Adipocyte (in vitro differentiated cells): Measurements from ENCODE around the gene UBA7.

ENCODE experiments used
- DNase-seq: peaks from one replicate; pipeline ENCODE4 v3.0.0-alpha.2; 2015; ENCODE audit warnings: low read depth
- H3K27me3 ChIP-seq: replicated peaks from 2 replicates; pipeline ENCODE4 v1.7.0; 2013; ENCODE audit warnings: mild to moderate bottlenecking, low read length, moderate library complexity; ENCODE audit not compliant: control insufficient read depth, insufficient read depth
- H3K36me3 ChIP-seq: 2 replicates; pipeline ENCODE4 v1.7.0; 2013; ENCODE audit warnings: low read length, mild to moderate bottlenecking, moderate library complexity; ENCODE audit not compliant: control insufficient read depth, insufficient read depth, severe bottlenecking
- H3K4me1 ChIP-seq: 2 replicates; pipeline ENCODE4 v1.7.0; 2013; ENCODE audit warnings: mild to moderate bottlenecking, low read length, moderate library complexity; ENCODE audit not compliant: control insufficient read depth, insufficient read depth
- H3K4me3 ChIP-seq: 2 replicates; pipeline ENCODE4 v1.7.0; 2013; ENCODE audit warnings: mild to moderate bottlenecking, low read length, moderate library complexity
- H3K9ac ChIP-seq: 2 replicates; pipeline ENCODE4 v1.7.0; 2013; ENCODE audit warnings: mild to moderate bottlenecking, low read length, moderate library complexity
- H3K9me3 ChIP-seq: 2 replicates; pipeline ENCODE4 v1.7.0; 2013; ENCODE audit warnings: mild to moderate bottlenecking, low read length, moderate library complexity; ENCODE audit not compliant: control insufficient read depth

UBA7 gene

DNA sequence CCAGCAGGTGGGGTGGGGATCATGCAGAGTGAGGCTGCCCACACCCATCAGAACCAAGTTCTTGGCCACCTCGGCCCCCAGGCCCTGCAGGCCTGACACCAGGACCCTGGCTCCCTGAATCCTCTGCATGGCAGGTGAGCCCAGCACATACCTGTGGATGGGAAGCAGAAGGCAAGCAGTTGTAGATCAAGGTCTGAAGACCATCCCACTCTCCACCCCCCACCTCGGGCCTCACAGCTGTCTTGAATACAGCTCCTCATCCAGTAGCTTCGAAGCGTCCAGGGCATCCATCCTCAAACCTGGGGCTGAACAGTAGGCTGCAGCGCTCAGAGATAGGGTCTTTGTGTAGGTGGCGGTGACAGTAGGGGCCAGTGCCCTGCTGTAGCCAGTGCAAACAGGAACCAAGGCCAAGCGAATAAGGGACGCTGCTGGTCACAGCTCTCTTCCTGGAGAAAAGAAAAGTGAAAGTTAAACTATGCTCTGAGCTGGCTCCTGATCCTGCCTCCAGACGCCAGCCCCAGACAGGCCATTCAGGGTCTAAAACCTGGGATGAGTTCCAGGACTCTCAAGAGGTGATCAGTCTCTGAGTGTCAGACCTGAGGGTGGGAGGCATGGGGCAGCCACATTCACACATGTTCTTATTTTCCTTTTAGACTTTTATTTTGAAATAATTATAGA, at the start of gene UBA7:
Gene UBA7, minus strand, starts transcription at position 457 of the 678 bp plus-strand sequence. Its CDS starts 166 bp downstream, at position 291.
- H3K4me3 ChIP-seq = peak within 1 kb of the TSS; percentile 86
- peak within 1 kb of the TSS; percentile 88 for H3K9ac ChIP-seq
- peaks cover 9% of the 10 kb centered on the region for H3K36me3 ChIP-seq
- no peaks in the 10 kb centered on the region for H3K27me3 ChIP-seq
- no peaks in the 10 kb centered on the region for H3K9me3 ChIP-seq
- DNase-seq = peak; percentile 84
- peaks cover 22% of the 10 kb centered on the region for H3K4me1 ChIP-seq

DNA sequence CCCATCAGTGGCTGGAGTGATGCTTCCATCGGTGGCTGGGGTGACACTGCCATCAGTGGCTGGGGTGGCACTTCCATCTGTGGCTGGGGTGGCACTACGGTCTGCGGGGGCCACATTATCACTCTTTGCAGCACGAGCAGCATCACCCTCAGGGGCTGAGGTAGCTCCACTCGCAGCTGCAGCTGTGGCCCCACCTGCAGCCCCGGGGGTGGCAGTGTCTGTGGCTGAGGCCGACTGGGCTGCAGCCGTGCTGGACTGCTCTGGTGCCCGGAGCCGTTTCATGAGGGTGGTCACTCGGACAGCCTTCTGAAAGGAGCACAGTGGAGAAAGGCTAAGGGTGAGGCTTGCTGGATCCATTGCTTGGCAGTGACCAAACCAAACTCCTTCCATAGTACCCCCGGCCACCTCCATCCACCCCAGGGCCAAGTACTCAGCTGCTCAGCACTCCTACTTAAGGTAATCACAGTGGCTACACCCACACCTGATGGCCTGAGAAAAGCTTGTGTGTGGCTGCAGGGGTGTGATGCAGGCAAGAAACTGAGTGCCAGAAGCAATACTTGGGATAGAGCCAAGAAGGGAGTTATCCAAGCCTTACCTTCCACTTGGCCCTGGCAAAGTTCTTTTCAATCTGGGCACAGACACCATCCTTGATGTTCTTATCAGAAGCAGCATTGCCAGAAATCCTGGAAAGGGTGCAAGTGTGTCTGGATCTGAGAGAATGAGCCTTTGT, 46.0 kb upstream of the UBA7 start:
- Histone ChIP-seq H3K36me3 (no peaks in the 10 kb centered on the region), H3K4me1 (no peaks in the 10 kb centered on the region), H3K9me3 (no peaks in the 10 kb centered on the region), H3K4me3 (no peak overlapping the region), H3K27me3 (peaks cover 30% of the 10 kb centered on the region), H3K9ac (no peak overlapping the region)
- DNase-seq = no peak

DNA sequence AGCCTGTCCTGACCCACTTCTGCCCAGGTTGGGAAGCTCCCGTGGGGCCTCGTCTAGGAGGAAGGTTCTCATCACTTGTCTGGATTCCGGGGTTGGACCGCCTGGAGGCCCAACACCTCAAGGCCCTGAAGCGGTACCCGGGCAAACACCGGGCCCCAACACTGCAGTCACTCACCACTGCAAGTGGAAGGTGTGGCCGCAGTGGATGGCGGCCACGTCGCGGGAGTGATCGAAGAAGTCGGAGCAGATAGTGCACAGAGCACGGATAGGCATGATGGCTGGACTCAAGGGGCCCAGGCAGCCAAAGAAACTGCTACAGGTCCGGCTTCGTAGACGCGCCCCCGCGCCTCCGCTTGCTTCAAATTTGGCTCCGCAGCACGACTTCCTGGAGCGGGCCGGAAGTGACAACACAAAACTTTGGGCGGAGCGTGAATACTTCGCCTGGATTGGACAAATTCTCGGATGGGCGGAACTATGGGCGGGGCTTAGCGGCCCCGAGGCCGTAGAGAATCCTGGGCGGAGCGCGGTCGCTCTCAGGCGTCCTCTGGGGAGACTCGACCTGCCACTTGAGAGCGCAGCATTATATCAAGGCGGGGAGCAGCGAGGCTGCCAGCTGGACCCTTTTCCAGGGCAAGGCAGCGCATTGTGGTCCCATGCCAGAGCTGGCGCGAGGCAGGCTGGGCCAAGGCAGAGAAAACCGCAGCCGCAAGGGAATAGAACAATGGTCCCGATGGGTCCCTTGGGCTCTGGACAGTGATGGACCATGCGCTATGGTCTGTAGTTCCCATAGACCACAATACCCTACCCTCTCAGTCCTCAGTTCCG, 42.6 kb upstream of the UBA7 start, which contains the start of gene TRAIP:
Gene TRAIP, minus strand, starts transcription at position 384 of the 825 bp plus-strand sequence. Its CDS starts 111 bp downstream, at position 273.
- H3K36me3 ChIP-seq = no peaks in the 10 kb centered on the region
- DNase-seq = peak; percentile 99
- H3K9ac ChIP-seq = peak within 1 kb of the TSS; percentile 76
- peaks cover 4% of the 10 kb centered on the region for H3K27me3 ChIP-seq
- H3K4me3 ChIP-seq = peak within 1 kb of the TSS; percentile 89
- no peaks in the 10 kb centered on the region for H3K4me1 ChIP-seq
- no peaks in the 10 kb centered on the region for H3K9me3 ChIP-seq

- Histone ChIP-seq H3K4me1 (no peaks in the 10 kb centered on the region), H3K4me3 (peak overlapping the region; percentile 89), H3K27me3 (peaks cover 3% of the 10 kb centered on the region), H3K9me3 (no peaks in the 10 kb centered on the region), H3K36me3 (no peaks in the 10 kb centered on the region), H3K9ac (peak overlapping the region; percentile 53)
- no peak for DNase-seq
Measured at GRCh38 chr3:49855662-49856061, 41.9 kb upstream of the UBA7 start.

GRCh38 chr3:49845694-49846093, 31.9 kb upstream of the UBA7 start:
- H3K36me3 ChIP-seq = no peaks in the 10 kb centered on the region
- no peak overlapping the region for H3K9ac ChIP-seq
- H3K27me3 ChIP-seq = no peaks in the 10 kb centered on the region
- H3K4me1 ChIP-seq = no peaks in the 10 kb centered on the region
- no peak overlapping the region for H3K4me3 ChIP-seq
- DNase-seq = no peak
- no peaks in the 10 kb centered on the region for H3K9me3 ChIP-seq

- DNase-seq = no peak
- Histone ChIP-seq H3K9me3 (no peaks in the 10 kb centered on the region), H3K36me3 (no peaks in the 10 kb centered on the region), H3K27me3 (no peaks in the 10 kb centered on the region), H3K4me1 (no peaks in the 10 kb centered on the region), H3K4me3 (no peak overlapping the region), H3K9ac (no peak overlapping the region)
Measured at GRCh38 chr3:49844464-49845183, 30.9 kb upstream of the UBA7 start.

DNA sequence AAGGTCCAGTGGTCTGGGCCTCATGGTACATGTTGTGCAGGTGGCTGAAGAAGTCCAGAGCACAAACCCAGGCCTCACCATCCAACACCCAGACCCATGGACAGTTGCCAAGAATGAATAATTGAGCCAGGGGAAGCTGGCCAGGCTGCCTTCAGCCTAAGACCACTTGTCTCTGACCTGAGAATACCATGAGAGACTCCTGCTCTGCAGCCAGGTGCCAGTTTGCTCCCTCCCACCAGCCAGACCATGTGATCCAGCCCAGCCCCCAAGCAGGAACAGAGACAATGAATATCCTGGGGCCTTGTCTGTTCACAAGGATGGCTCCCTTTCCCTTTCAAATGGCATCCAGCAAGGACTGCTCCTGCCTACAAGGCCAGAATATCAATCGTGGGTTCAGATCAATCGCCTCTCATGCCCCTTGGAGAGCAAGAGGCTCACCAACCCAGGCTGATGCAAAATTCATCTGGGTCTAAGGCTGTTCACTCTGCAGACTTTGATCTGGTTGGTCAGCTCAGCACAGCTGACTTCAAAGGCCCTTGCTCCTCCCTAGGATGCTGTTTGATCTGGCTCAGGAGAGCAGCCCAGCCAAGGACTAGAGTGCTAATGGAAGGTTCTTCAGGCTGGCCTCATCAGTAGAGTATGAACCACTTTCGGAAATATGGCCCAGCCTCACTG, 29.2 kb upstream of the UBA7 start:
- Histone ChIP-seq H3K4me3 (no peak overlapping the region), H3K27me3 (no peaks in the 10 kb centered on the region), H3K4me1 (peaks cover 4% of the 10 kb centered on the region), H3K9ac (no peak overlapping the region), H3K9me3 (no peaks in the 10 kb centered on the region), H3K36me3 (no peaks in the 10 kb centered on the region)
- no peak for DNase-seq

DNA sequence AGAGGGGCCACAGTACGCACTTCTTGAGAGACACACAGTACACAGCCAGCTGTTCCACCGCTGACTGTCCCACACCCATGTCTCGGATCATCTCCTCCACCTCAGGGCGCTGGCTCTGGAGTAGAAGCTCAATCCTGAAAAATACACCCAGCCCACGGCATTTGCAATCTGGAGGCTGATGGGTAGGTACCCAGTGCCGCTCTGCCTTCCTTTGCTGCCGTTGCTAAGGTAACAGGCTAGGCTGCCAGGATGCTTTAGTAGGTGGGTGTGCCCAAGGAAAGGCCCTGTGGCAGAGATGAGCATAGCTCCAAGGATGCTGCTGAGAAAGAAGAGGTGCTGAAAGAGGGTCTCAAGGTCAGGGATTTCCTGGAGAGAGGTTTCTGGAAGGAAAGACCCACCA, 28.1 kb upstream of the UBA7 start:
- H3K9me3 ChIP-seq = no peaks in the 10 kb centered on the region
- no peak overlapping the region for H3K9ac ChIP-seq
- H3K27me3 ChIP-seq = no peaks in the 10 kb centered on the region
- H3K4me1 ChIP-seq = peaks cover 4% of the 10 kb centered on the region
- no peak overlapping the region for H3K4me3 ChIP-seq
- DNase-seq = no peak
- no peaks in the 10 kb centered on the region for H3K36me3 ChIP-seq

DNA sequence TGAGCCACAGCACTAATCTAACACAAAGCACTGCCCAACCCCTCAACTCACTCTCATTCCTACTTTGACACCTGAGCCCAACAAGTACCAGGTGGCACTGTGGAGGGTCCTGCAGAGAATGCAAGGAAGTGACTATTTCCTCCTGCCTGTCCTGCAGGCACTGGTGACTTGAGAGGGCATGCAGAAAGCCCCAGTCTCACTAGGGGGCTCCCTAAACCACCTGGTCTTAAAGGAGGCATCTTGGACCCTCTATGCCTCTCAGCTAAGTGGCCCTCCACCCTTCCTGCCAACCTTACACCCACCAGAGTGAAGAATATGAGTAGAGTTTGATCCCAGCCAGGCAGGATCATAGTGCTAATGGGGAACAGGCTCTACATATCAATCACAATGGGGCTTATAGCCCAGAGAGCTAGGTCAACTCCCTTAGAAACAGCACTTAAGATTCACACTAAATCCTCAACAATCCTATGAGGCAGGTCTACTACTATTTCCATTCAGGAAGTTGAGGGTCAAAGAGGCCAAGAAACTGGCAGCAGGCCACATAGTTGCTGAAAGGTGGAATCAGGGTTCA, 27.5 kb upstream of the UBA7 start:
- Histone ChIP-seq H3K36me3 (no peaks in the 10 kb centered on the region), H3K9ac (no peak overlapping the region), H3K4me1 (peaks cover 4% of the 10 kb centered on the region), H3K9me3 (no peaks in the 10 kb centered on the region), H3K4me3 (no peak overlapping the region), H3K27me3 (no peaks in the 10 kb centered on the region)
- DNase-seq = peak; percentile 12

- H3K27me3 ChIP-seq = no peaks in the 10 kb centered on the region
- H3K9ac ChIP-seq = no peak overlapping the region
- H3K4me3 ChIP-seq = no peak overlapping the region
- DNase-seq = no peak
- no peaks in the 10 kb centered on the region for H3K36me3 ChIP-seq
- H3K9me3 ChIP-seq = no peaks in the 10 kb centered on the region
- H3K4me1 ChIP-seq = peaks cover 4% of the 10 kb centered on the region
Measured at GRCh38 chr3:49840388-49840787, 26.6 kb upstream of the UBA7 start.
